Erythroblast (primary cell): Measurements from ENCODE around the gene KLF7.
"Not testable (repeated sequence)": the region's sequence is repeated elsewhere in the genome, so short reads cannot be mapped to it uniquely, and the experiment has no call there.

ENCODE experiments used
- DNase-seq, 2 experiments: peaks; one replicate each; lab custom pipeline; 2025; lab: John Stamatoyannopoulos, UW
- GATA1 ChIP-seq: IDR thresholded peaks from 2 replicates; pipeline ENCODE4 v1.6.1; 2011; ENCODE audit warnings: low read depth, mild to moderate bottlenecking, control low read depth, low read length, moderate library complexity
- POLR2A ChIP-seq: IDR thresholded peaks from 2 replicates; pipeline ENCODE4 v1.6.1; 2011; ENCODE audit warnings: mild to moderate bottlenecking, low read length

The KLF7 gene

DNA sequence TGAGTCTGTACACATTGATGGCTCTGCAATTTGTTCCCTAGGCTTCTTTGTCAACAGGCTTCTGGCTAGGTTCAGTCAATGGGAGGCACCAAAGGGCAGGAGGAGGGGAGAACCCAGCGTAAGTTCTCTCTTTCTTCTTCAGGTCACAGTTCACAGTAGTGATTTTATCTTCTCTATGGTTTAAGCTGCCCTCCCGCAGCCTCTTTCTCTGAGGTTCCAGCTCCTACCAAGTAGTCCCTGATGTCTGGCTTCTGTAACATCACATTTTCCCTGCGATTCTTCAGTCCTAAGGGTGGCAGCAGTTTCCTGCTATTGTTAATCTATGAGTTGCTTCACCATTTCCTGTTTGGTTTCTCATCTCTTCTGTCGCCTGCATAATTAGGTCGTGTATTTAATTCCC is 119.0 kb downstream of the KLF7 start:
- DNase-seq, result no peak
- TF ChIP-seq GATA1 (no peak), POLR2A (no peak)

DNA sequence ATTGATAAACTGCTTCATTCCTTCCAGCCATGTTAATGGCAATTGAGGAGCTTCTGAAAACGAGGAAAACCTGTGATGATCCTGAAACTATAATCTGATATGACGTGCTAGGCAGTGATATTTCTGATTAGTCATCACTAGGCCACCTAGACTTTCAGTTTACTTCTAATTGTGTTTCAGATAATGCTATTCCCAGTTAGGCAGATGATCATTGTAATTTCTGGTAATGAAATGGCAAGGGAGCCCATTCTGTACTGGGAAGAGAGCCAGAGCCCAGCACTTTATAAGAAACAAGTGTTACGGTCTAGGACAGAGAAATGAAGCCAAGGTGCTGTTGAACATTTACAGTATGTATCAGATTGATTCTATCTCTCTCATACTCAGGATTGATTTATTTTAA is 120.2 kb downstream of the KLF7 start:
- TF ChIP-seq POLR2A (no peak), GATA1 (no peak)
- DNase-seq, result no peak

- no peak for TF ChIP-seq GATA1
- TF ChIP-seq POLR2A, result no peak
- no peak for DNase-seq
Measured at GRCh38 chr2:207044379-207045362, 121.1 kb downstream of the KLF7 start.

- TF ChIP-seq GATA1 (no peak), POLR2A (no peak)
- no peak for DNase-seq
Measured at GRCh38 chr2:207042841-207043240, 122.9 kb downstream of the KLF7 start.

DNA sequence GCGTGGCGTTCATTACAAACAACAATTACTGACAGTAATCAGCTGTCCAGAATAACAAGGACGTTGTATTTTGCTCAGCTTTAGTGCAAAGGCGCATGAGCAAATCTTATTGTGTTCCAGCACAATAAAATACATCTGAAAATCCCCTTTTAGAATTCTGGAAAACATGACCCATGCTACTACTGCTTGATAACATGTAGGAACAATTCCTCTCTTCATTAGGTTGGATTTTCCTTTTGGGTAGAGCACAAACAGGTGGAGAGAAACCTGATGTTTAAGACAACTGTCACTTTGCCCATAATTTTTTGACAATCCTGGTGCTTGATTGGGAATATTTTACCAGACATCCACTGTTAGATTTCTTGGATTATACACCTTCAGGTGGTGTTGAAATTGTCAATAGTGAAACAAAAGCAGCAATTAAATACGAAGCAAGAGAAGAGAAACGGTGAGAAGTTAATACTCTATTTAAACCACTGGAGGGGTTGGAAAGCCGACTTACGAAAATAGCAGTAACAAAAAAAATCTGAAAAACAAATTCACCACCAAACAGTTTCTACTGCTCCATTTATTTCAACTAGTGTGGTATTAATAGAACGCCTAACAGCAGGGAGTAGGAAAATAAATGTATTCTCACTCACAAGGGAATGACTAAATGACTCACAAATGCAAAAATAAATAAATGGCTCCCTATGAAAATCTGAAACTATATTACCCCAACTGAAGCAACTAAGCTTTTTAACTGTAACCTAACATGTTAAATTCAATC is 123.8 kb downstream of the KLF7 start:
- no peak for TF ChIP-seq GATA1
- TF ChIP-seq POLR2A, result no peak
- DNase-seq, result no peak

GRCh38 chr2:207041279-207041678 is 124.5 kb downstream of the KLF7 start:
- no peak for DNase-seq
- no peak for TF ChIP-seq POLR2A
- no peak for TF ChIP-seq GATA1

DNA sequence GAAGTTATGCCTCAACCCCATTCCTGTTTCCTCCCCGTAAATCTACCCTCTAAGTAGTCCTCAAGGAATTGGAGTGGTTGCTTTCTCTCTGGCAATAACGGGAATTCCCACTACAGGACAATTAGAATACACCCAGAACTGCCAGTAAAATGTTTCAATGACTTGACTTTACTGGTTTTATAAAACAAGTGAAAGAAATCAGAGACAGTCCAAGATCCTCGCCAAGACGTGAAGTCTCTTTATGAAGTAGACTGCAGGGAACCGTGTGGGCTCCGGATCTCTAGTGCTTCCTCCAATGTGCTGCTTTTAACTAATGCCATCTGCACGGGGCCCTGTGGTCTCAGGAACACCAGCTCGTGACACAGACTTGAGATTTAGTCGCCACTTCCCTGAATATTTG is 125.1 kb downstream of the KLF7 start:
- no peak for DNase-seq
- no peak for TF ChIP-seq GATA1
- TF ChIP-seq POLR2A, result no peak

- TF ChIP-seq GATA1, result no peak
- no peak for TF ChIP-seq POLR2A
- no peak for DNase-seq
Measured at GRCh38 chr2:207039225-207039624, 126.5 kb downstream of the KLF7 start.

- TF ChIP-seq POLR2A (no peak), GATA1 (no peak)
- no peak for DNase-seq
Measured at GRCh38 chr2:207038299-207038698, 127.4 kb downstream of the KLF7 start.

- no peak for DNase-seq
- TF ChIP-seq GATA1 (no peak), POLR2A (no peak)
Measured at GRCh38 chr2:207037896-207038295, 127.9 kb downstream of the KLF7 start.

DNA sequence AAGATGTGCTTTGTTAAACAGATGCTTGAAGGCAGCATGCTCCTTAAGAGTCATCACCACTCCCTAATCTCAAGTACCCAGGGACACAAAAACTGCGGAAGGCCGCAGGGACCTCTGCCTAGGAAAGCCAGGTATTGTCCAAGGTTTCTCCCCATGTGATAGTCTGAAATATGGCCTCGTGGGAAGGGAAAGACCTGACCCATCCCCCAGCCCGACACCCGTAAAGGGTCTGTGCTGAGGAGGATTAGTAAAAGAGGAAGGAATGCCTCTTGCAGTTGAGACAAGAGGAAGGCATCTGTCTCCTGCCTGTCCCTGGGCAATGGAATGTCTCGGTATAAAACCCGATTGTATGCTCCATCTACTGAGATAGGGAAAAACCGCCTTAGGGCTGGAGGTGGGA is 128.7 kb downstream of the KLF7 start:
- not testable (repeated sequence) for DNase-seq

- TF ChIP-seq POLR2A, result no peak
- no peak for TF ChIP-seq GATA1
- no peak for DNase-seq
Measured at GRCh38 chr2:207035875-207036274, 129.9 kb downstream of the KLF7 start.

GRCh38 chr2:207032490-207032889 is 133.3 kb downstream of the KLF7 start:
- no peak for DNase-seq

More at GRCh38 chr2:207032490-207032889, 133.3 kb downstream of the KLF7 start:
- TF ChIP-seq POLR2A (no peak), GATA1 (no peak)
